ENCODE measurements around the gene RNF214.
"Not testable (repeated sequence)": the region's sequence is repeated elsewhere in the genome, so short reads cannot be mapped to it uniquely, and the experiment has no call there.

RNF214 gene

GRCh38 chr11:117319214-117319840 lies 86.9 kb downstream of the RNF214 start:
- DNase-seq (no peak), ATAC-seq (no peak)
- H3K27ac Mint-ChIP-seq, result no peak overlapping the region
- peaks cover 46% of the 10 kb centered on the region for H3K27me3 Mint-ChIP-seq
- no peak overlapping the region for H3K4me3 Mint-ChIP-seq
- H3K9me3 Mint-ChIP-seq, result no peaks in the 10 kb centered on the region
- peaks cover 21% of the 10 kb centered on the region for H3K4me1 Mint-ChIP-seq

GRCh38 chr11:117327255-117327566 lies 94.7 kb downstream of the RNF214 start:
- DNase-seq, H3K9me3 Mint-ChIP-seq, H3K27me3 Mint-ChIP-seq, H3K27ac Mint-ChIP-seq, ATAC-seq, H3K4me1 Mint-ChIP-seq: not testable (repeated sequence)
- H3K4me3 Mint-ChIP-seq, result peak overlapping the region in 1 of 2 donors; percentile 75

- no peaks in the 10 kb centered on the region for H3K9me3 Mint-ChIP-seq
- H3K27me3 Mint-ChIP-seq, result peaks cover 9% of the 10 kb centered on the region
- H3K4me3 Mint-ChIP-seq, result peak within 1 kb of the TSS; percentile 58 to 75
- ATAC-seq, result peak; percentile 99
- peak within 1 kb of the TSS in 1 of 2 donors; percentile 29 for H3K27ac Mint-ChIP-seq
- peak; percentile 92 to 95 for DNase-seq
- peaks cover 6% of the 10 kb centered on the region for H3K4me1 Mint-ChIP-seq
Observed at GRCh38 chr11:117327567-117328374, 95.3 kb downstream of the RNF214 start, which contains the start of gene CEP164. Gene CEP164, plus strand, starts transcription at chr11:117327854. Its CDS starts 10,733 bp downstream, at chr11:117338587.

GRCh38 chr11:117328375-117329010 lies 96.0 kb downstream of the RNF214 start:
- H3K9me3 Mint-ChIP-seq, result no peaks in the 10 kb centered on the region
- H3K27ac Mint-ChIP-seq, result no peak overlapping the region
- ATAC-seq, result peak; percentile 5
- peaks cover 6% of the 10 kb centered on the region for H3K4me1 Mint-ChIP-seq
- DNase-seq, result peak in 1 of 2 donors; percentile 18
- no peak overlapping the region for H3K4me3 Mint-ChIP-seq
- peaks cover 2% of the 10 kb centered on the region for H3K27me3 Mint-ChIP-seq

- H3K4me1 Mint-ChIP-seq, result peaks cover 11% of the 10 kb centered on the region
- H3K27me3 Mint-ChIP-seq, result no peaks in the 10 kb centered on the region
- H3K4me3 Mint-ChIP-seq, result no peak overlapping the region
- no peak for ATAC-seq
- H3K27ac Mint-ChIP-seq, result no peak overlapping the region
- no peaks in the 10 kb centered on the region for H3K9me3 Mint-ChIP-seq
- DNase-seq, result no peak
Observed at GRCh38 chr11:117332843-117333242, 100.4 kb downstream of the RNF214 start.

GRCh38 chr11:117333917-117334316 lies 101.4 kb downstream of the RNF214 start:
- Mint-ChIP-seq H3K4me1 (peaks cover 11% of the 10 kb centered on the region), H3K9me3 (no peaks in the 10 kb centered on the region), H3K27me3 (no peaks in the 10 kb centered on the region), H3K4me3 (no peak overlapping the region), H3K27ac (peak overlapping the region in 1 of 2 donors; percentile 75)
- DNase-seq (no peak), ATAC-seq (no peak)

- H3K4me1 Mint-ChIP-seq, result peaks cover 10% of the 10 kb centered on the region
- no peaks in the 10 kb centered on the region for H3K9me3 Mint-ChIP-seq
- no peak for ATAC-seq
- H3K27me3 Mint-ChIP-seq, result no peaks in the 10 kb centered on the region
- H3K27ac Mint-ChIP-seq, result no peak overlapping the region
- no peak for DNase-seq
- H3K4me3 Mint-ChIP-seq, result no peak overlapping the region
Observed at GRCh38 chr11:117334896-117335295, 102.4 kb downstream of the RNF214 start.

- ATAC-seq, result no peak
- Mint-ChIP-seq H3K4me1 (peaks cover 5% of the 10 kb centered on the region), H3K27ac (peak overlapping the region in 1 of 2 donors; percentile 30), H3K27me3 (no peaks in the 10 kb centered on the region), H3K9me3 (no peaks in the 10 kb centered on the region), H3K4me3 (no peak overlapping the region)
- no peak for DNase-seq
Observed at GRCh38 chr11:117335399-117335798, 102.9 kb downstream of the RNF214 start.

Data from stimulated activated naive CD8-positive, alpha-beta T cell treated with anti-CD3 and anti-CD28 coated beads, Interleukin-15, amount 100 ng/mL, for 72 hours (primary cell).